Left lung (tissue), 10 donors: ENCODE measurements around the gene DRG2. TPM values are rescaled to one million over a fixed set of nuclear protein-coding genes. Genes with fewer than 3 reads are reported as not detected.

Experiments used
- ATAC-seq: fragments of 200-7000 bp; cut with Tn5 transposase; one replicate; pipeline ENCODE4 v1.9.1; 2020; ENCODE audit warnings: moderate library complexity
- DNase-seq, 4 donors: peaks; one replicate each; pipeline ENCODE4 v3.0.0-alpha.2; 2013 to 2020
- H3K27ac ChIP-seq, 2 donors: fragments of 200-600 bp; sonication (generic) in 1 of 2; one replicate each; pipeline versions ENCODE4 v1.5.0 to v1.8.0; 2020 to 2021
- H3K27me3 ChIP-seq, 2 donors: fragments of 200-600 bp; sonication (generic) in 1 of 2; one replicate each; pipeline versions ENCODE4 v1.5.0 to v1.8.0; 2020 to 2021
- H3K36me3 ChIP-seq, 2 donors: fragments of 200-600 bp; sonication (generic) in 1 of 2; one replicate each; pipeline versions ENCODE4 v1.5.0 to v1.8.0; 2020 to 2021
- H3K4me1 ChIP-seq, 2 donors: fragments of 200-600 bp; one replicate each; pipeline ENCODE4 v1.8.0; 2021
- H3K4me3 ChIP-seq, 2 donors: fragments of 200-600 bp; sonication (generic) in 1 of 2; one replicate each; pipeline versions ENCODE4 v1.5.0 to v1.8.0; 2020 to 2021; ENCODE audit warnings: mild to moderate bottlenecking in 1 of 2
- H3K9me3 ChIP-seq, 2 donors: fragments of 200-600 bp; sonication (generic) in 1 of 2; one replicate each; pipeline versions ENCODE4 v1.5.0 to v1.8.0; 2020 to 2021
- intact Hi-C, 2 donors: fragments of 100-400 bp; cut with DNase I; formaldehyde crosslinking; loops; one replicate each; pipeline versions ENCODE4 v1.11.2 to v1.14.2; 2022
- polyA plus RNA-seq, 6 donors: library from polyadenylated mRNA; unstranded; fragments of 120-200 nt; gene quantifications; one replicate each; pipeline ENCODE4 v1.2.1, GENCODE V29; 2013; ENCODE audit not compliant: insufficient read length in 6 of 6
- total RNA-seq, 2 donors: library from RNA; stranded (reverse); fragmentation: NEBNext Ultra II Directional; extraction: Animal tissue kit (Norgen Biotek cat#: 25700); gene quantifications; one replicate each; pipeline ENCODE4 v1.2.1, GENCODE V29; 2021
- TF ChIP-seq, protein P1 (sequence below), 2 donors: fragments of 200-600 bp; sonication (generic) in 1 of 2; IDR thresholded peaks; one replicate each; pipeline versions ENCODE4 v1.5.0 to v1.8.0; 2021; ENCODE audit warnings: antibody characterized with exemption in 2 of 2
- donor health status: DM: no; HTN: yes; CAD: no.
- donor health status: DM: no; HTN: no; CAD: no.

Gene DRG2
- total and polyA plus RNA-seq, 8 donors: 30.1 to 48.2 (median 38.2) TPM

DNA sequence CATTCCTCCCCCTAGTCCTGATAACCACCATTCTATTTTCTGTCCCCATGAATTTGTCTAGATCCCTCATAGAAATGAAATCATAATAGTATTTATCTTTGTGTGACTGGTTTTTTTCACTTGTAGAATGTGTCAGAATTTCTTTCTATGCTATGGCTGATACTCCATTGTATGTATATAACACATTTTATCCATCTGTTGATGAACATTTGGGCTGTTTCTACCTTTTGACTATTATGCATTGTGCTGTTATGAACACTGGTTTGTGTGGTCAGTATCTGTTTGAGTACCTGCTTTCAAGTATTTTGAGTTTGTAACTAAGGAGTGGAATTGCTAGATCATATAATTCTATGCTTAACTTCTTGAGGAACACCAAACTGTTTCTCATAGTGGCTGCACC is 16.0 kb upstream of the DRG2 start:
- Histone ChIP-seq H3K4me1 (no peaks in the 10 kb centered on the region), H3K4me3 (no peak overlapping the region), H3K27ac (no peak overlapping the region), H3K36me3 (peaks cover 0 to 7% of the 10 kb centered on the region in 2 donors), H3K27me3 (no peaks in the 10 kb centered on the region), H3K9me3 (no peaks in the 10 kb centered on the region)
- DNase-seq: no peak
- no peak for ATAC-seq
- TF ChIP-seq, protein P1, sequence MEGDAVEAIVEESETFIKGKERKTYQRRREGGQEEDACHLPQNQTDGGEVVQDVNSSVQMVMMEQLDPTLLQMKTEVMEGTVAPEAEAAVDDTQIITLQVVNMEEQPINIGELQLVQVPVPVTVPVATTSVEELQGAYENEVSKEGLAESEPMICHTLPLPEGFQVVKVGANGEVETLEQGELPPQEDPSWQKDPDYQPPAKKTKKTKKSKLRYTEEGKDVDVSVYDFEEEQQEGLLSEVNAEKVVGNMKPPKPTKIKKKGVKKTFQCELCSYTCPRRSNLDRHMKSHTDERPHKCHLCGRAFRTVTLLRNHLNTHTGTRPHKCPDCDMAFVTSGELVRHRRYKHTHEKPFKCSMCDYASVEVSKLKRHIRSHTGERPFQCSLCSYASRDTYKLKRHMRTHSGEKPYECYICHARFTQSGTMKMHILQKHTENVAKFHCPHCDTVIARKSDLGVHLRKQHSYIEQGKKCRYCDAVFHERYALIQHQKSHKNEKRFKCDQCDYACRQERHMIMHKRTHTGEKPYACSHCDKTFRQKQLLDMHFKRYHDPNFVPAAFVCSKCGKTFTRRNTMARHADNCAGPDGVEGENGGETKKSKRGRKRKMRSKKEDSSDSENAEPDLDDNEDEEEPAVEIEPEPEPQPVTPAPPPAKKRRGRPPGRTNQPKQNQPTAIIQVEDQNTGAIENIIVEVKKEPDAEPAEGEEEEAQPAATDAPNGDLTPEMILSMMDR (IDR thresholded peaks at IDR 0.05): no peak
- intact Hi-C loops: no loop called here

DNA sequence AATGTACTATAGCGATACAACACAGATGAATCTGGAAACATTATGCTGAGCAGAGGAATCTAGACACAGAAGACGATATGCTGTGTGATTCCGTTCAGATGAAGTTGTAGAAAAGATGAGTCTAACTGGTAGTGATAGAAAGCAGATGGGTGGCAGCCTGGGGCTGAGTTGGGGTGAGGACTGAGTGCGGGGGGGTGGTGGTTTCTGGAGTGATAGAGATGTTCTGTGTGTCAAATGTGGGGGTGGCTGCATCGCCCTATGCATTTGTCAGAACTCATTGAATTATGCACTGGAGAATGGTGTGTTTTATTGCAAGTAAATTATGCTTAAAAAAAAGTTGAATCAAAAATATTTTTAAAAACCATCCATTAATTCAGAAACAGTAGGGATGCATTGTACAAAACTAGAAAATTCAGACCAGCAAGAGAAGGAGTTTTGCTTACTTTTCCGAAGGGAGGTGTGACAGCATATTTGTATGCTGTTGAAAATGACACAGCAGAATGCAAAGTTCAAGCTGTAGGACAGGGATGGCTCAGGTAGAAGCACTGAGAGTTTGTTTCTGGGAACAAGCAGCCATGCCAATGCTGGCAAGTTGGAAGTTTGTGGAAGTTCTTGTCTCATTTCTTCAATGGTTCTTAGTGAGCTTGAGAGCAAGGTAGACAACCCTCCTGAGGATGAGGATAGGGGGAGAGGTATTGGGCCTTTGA is 13.0 kb upstream of the DRG2 start:
- TF ChIP-seq, protein P1 (IDR thresholded peaks at IDR 0.05): no peak
- no peaks in the 10 kb centered on the region for H3K9me3 ChIP-seq
- intact Hi-C loops: no loop called here

DNA sequence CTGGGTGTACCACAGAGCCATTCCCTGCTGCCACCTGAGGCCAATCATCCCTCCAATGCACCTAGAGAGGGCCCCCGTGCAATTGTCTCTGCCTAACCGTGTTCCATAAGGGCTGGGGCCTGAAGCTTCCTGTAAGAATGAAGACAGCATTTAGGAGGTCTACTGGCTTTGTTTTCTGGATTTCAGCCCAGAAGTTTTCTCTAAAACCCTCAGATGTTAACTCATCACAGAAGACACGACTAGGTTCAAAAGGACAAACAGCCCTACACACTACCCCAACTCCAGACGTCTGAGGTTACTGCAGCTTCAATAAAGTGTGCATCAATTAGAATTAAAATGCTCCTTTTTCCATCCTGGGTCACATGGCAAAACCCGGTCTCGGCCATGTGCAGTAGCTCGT is 10.8 kb upstream of the DRG2 start:
- no peak overlapping the region for H3K4me3 ChIP-seq
- intact Hi-C loops: no loop called here
- H3K36me3 ChIP-seq: no peaks in the 10 kb centered on the region
- H3K9me3 ChIP-seq: no peaks in the 10 kb centered on the region
- no peak for ATAC-seq
- TF ChIP-seq, protein P1 (IDR thresholded peaks at IDR 0.05): no peak
- H3K27me3 ChIP-seq: peaks cover 0 to 10% of the 10 kb centered on the region in 2 donors
- no peaks in the 10 kb centered on the region for H3K4me1 ChIP-seq
- peak in 2 of 4 donors; percentile 3 to 19 for DNase-seq
- H3K27ac ChIP-seq: no peak overlapping the region

More for the DNA sequence above, 13.0 kb upstream of the DRG2 start:
- peaks cover 0 to 10% of the 10 kb centered on the region in 2 donors for H3K27me3 ChIP-seq
- no peak overlapping the region for H3K4me3 ChIP-seq
- H3K27ac ChIP-seq: no peak overlapping the region
- DNase-seq (no peak), ATAC-seq (no peak)
- H3K36me3 ChIP-seq: no peaks in the 10 kb centered on the region
- no peaks in the 10 kb centered on the region for H3K4me1 ChIP-seq

DNA sequence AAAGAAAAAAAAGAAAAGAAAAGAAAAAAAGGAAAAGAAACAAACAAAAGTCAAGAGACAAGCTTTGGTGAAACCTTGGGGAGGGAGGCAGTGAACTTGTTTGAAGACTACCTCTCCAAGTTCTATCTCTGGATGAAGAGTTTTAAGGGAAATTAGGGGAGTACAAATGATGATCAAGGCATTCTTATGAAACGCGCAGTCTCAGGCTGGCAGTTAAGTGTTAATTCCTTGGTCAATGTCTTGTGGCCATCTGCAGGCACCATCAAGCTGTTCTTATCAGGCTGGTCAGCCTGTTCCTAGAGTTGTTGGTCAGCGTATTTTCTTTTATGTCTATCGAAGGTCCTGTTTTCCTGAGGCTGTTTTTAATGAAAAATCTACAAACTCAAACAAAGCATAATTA is 8.2 kb upstream of the DRG2 start:
- Histone ChIP-seq H3K9me3 (no peaks in the 10 kb centered on the region), H3K27me3 (peaks cover 0 to 10% of the 10 kb centered on the region in 2 donors), H3K27ac (no peak overlapping the region), H3K4me3 (no peak overlapping the region), H3K4me1 (no peaks in the 10 kb centered on the region), H3K36me3 (no peaks in the 10 kb centered on the region)
- DNase-seq (no peak), ATAC-seq (no peak)
- TF ChIP-seq, protein P1 (IDR thresholded peaks at IDR 0.05): no peak
- intact Hi-C loops: no loop called here

DNA sequence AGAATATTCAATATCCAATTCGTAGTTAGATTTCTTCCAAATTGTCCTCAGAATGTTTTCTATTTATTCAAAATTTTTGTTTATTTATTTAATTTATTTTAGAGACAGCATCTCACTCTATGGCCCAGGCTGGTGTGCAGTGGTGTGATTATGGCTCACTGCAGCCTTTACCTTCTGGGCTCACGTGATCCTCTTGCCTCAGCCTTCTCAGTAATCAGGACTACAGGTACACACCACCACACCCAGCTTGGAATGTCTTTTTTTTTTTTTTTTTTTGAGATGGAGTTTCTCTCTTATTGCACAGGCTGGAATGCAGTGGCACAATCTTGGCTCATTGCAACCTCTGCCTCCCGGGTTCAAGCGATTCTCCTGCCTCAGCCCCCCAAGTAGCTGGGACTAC is 3.5 kb upstream of the DRG2 start:
- H3K4me3 ChIP-seq: no peak overlapping the region
- ATAC-seq (no peak), DNase-seq (no peak)
- H3K27ac ChIP-seq: no peak overlapping the region
- intact Hi-C loops: no loop called here
- no peaks in the 10 kb centered on the region for H3K27me3 ChIP-seq
- H3K36me3 ChIP-seq: no peaks in the 10 kb centered on the region
- TF ChIP-seq, protein P1 (IDR thresholded peaks at IDR 0.05): no peak
- no peaks in the 10 kb centered on the region for H3K9me3 ChIP-seq
- H3K4me1 ChIP-seq: peaks cover 9 to 18% of the 10 kb centered on the region in 2 donors
